Stimulated activated CD4-positive, alpha-beta T cell treated with anti-CD3 and anti-CD28 coated beads, Interleukin-4, amount 100 ng/mL, for 1 hour (primary cell): ENCODE measurements around the gene FAM228A.

ENCODE experiments used
- DNase-seq: peaks from one replicate; pipeline ENCODE4 v3.0.0-alpha.2; 2020

The FAM228A gene

DNA sequence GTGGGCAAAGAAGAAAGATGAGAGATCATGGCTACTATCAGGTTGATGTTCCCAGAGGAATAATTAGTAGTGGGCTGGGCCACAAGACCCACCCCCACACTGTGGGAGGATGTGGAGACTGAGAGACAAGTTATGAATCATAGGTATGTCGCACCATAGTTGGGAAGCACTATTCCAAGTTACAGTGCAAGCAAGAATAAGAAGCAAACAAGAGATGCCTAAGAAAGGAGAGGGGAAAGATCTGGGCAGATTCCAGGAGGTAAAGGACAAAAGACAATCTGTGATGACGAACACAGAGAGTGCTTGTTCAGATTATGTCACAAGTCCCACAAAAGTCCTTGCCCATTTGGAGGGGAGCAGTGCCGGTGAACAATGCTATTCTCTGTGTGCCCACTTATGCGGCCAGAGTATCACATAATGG, 56.6 kb downstream of the FAM228A start:
- no peak for DNase-seq

DNA sequence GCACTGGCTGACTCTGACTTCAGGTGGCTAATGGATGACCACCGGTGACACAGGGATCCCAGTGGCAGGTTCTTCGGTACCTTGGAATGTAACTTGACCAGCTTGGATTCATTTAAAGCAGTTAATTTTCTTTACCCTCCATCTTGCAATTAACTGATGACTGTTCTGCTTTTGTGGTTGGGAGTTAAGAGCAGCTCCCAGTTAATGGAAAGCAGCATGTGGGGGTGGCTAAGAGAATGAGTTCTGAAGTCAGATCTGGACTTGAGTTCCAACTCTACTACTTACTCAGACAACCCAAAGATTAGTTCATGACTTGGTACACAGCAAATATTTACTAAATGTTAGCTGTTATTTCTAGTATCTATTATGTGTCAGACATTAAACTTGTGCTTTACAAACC, 58.5 kb downstream of the FAM228A start:
- DNase-seq: no peak

DNA sequence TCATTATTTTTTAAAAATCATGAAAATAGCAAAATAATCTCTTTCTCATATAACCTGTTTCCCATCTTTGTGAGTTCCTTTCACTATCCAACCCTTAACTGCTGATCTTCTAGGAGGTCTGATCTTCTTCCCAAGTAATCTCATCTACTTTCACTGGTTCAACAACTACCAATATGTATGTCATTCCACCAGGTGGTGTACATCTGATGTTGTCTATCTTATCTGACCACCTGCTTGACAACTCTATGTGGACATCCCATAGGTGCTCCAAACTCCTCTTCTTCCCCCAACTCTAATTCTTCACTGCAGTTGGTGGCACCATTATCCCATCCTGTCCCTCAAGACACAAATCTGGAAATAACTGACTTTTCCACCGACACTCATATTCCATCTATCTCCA, 62.5 kb downstream of the FAM228A start:
- no peak for DNase-seq

DNA sequence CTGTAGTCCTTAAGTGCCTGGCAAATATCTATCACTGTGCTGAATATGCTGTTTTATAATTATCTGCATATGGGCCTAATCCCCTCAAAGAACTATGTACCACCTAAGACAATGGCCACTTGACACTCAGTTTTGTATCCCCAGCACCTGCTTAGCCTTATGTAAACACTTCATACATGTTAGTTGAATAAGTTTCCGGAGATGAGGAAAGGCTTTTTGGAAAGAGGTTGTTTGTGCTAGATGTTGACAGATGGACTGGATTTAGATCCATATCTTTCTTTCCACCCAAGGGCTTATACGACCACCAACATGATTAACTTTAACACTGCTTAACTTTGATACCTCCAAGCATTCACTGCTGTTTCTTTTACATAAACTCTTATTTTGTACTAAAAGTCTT, 63.3 kb downstream of the FAM228A start:
- no peak for DNase-seq

DNA sequence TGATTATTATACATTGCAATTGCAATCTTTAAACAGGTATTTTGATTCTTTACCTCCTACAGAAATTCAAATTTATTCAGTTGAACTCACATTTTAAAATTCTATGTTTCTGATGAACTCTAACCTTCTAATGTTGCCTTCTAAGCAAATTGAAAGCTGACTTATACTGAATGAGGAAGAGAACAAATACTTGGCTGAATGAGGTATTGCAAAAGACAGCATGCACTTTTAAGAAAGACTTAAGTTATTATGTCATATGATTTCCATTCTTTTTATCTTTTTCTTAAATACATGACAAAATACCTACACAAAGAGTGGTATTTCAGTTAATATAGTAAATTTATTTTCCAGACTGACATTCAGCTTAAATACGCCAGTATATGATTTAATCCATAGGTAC, 64.7 kb downstream of the FAM228A start:
- no peak for DNase-seq
